Esophagus muscularis mucosa (tissue), 4 donors: ENCODE data around the gene MYMK.

Experiments
- CTCF ChIP-seq, 3 experiments: fragments of 200-600 bp in 2 of 3; fragments of 450-650 bp in 1 of 3; sonication (generic) in 2 of 3; IDR thresholded peaks; one replicate each; pipeline ENCODE4 v1.5.1; 2017 to 2019; ENCODE audit warnings: antibody characterized with exemption in 3 of 3, mild to moderate bottlenecking in 2 of 3, moderate library complexity in 1 of 3
- EP300 ChIP-seq: sonication (generic); formaldehyde crosslinking; IDR thresholded peaks from one replicate; pipeline ENCODE4 v1.6.1; 2017; ENCODE audit warnings: antibody characterized with exemption
- POLR2A ChIP-seq: fragments of 450-650 bp; IDR thresholded peaks from one replicate; pipeline ENCODE4 v1.6.1; 2017; ENCODE audit warnings: antibody characterized with exemption, moderate library complexity, mild to moderate bottlenecking, low read depth

- TF ChIP-seq CTCF (IDR thresholded peaks at IDR 0.05) (no peak), EP300 (no peak), POLR2A (no peak)
Measured at GRCh38 chr9:133543772-133544467, 19.2 kb upstream of the MYMK start.
